Measurements from ENCODE around the gene MICAL3.
"Not testable (repeated sequence)": the region's sequence is repeated elsewhere in the genome, so short reads cannot be mapped to it uniquely, and the experiment has no call there.

DNA sequence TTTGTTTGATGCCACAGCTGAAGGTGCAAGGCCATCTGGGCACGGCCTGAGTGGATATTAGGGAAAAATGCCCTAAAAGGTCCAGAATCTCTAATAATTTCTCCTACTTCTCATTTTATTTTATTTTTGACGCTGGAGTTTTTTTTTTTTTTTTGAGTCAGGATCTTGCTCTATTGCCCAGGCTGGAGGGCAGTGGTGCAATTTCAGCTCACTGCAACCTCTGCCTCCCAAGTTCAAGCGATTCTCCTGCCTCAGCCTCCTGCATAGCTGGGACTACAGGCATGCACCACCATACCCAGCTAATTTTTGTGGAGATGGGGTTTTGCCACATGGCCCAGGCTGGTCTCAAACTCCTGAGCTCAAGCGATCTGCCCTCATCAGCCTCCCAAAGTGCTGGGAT lies 1.5 kb upstream of the MICAL3 start:
- TF ChIP-seq POLR2A, POLR2AphosphoS5, EP300 (IDR thresholded peaks at IDR 0.05): not testable (repeated sequence)
- TF ChIP-seq, protein P1, sequence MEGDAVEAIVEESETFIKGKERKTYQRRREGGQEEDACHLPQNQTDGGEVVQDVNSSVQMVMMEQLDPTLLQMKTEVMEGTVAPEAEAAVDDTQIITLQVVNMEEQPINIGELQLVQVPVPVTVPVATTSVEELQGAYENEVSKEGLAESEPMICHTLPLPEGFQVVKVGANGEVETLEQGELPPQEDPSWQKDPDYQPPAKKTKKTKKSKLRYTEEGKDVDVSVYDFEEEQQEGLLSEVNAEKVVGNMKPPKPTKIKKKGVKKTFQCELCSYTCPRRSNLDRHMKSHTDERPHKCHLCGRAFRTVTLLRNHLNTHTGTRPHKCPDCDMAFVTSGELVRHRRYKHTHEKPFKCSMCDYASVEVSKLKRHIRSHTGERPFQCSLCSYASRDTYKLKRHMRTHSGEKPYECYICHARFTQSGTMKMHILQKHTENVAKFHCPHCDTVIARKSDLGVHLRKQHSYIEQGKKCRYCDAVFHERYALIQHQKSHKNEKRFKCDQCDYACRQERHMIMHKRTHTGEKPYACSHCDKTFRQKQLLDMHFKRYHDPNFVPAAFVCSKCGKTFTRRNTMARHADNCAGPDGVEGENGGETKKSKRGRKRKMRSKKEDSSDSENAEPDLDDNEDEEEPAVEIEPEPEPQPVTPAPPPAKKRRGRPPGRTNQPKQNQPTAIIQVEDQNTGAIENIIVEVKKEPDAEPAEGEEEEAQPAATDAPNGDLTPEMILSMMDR (IDR thresholded peaks at IDR 0.05), result not testable (repeated sequence)

Measured in suprapubic skin (tissue), 4 donors.